ENCODE measurements around the gene SH3RF3. TPM values are rescaled to one million over a fixed set of nuclear protein-coding genes. Genes with fewer than 3 reads are reported as not detected.

Gene SH3RF3
- total and polyA plus RNA-seq, 10 of the 15 experiments (the other 5 are each of a cell fraction or from before 2014, with no cell fraction given), result 0.08 to 8.8 (median 2.3) TPM

DNA sequence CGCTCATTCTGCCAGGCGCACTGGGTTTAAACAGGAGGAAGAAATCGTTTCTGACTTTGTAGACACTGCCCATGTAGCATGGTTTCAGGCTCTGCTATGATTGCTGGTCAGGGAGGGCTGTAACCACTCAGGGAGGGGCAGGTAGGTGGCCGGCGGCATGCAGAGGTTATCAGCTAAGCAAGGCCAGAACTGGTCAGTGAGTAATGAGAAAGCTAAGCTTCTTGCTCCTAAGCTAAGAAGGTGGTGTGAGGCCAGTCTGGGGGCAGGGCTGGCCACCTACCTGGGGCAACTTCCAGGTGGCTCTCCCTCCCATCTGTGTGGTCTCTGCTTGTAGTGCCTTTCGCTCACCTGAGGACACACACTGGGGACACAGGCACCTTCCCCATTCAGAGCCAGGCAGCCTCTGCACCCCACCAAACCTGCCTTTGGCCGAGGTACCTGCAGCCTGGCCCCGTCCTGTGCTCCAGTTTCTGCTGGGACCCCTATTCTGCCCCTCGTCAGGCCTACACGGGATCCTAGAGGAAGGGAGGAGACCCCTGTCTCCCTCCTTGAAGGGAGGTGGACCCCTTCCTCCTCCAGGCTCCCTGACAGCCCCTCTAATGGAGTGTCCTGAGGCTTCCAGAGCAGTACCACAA lies 288.8 kb downstream of the SH3RF3 start (continued):
- TF ChIP-seq SMC3 (IDR thresholded peaks at IDR 0.05; ENCODE audit: borderline replicate concordance, low read length), result no peak
- TF ChIP-seq NFIC (IDR thresholded peaks at IDR 0.05; ENCODE audit: low read depth, low read length), result no peak
- TF ChIP-seq CEBPB (IDR thresholded peaks at IDR 0.05; ENCODE audit: borderline replicate concordance in 1 of 2, low read depth in 2 of 2, low read length in 2 of 2), result no peak
- TF ChIP-seq ZNF622 (IDR thresholded peaks at IDR 0.05), result no peak
- TF ChIP-seq GABPA (IDR thresholded peaks at IDR 0.05; ENCODE audit: low read depth), result no peak

DNA sequence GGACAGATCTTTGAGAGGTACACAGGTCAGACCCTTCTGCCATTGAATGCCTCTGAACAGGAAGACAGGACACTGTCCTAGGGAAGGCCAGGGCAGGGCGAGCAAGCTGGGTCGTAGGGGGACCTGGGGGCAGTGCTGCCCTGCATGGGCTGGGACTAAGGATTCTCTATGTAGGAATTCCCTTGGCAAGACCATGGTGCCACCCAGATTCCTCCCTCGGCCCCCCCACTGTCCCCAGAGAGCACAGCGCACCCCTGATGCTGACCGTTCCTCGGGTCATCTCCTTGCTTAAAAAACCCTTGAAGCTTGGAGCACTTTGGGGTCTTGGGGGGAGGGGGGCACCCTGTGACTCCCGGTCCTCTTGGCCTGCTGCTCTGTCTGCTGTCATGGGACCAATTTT lies 289.7 kb downstream of the SH3RF3 start:
- no peak for FAIRE-seq
- TF ChIP-seq, protein P1, sequence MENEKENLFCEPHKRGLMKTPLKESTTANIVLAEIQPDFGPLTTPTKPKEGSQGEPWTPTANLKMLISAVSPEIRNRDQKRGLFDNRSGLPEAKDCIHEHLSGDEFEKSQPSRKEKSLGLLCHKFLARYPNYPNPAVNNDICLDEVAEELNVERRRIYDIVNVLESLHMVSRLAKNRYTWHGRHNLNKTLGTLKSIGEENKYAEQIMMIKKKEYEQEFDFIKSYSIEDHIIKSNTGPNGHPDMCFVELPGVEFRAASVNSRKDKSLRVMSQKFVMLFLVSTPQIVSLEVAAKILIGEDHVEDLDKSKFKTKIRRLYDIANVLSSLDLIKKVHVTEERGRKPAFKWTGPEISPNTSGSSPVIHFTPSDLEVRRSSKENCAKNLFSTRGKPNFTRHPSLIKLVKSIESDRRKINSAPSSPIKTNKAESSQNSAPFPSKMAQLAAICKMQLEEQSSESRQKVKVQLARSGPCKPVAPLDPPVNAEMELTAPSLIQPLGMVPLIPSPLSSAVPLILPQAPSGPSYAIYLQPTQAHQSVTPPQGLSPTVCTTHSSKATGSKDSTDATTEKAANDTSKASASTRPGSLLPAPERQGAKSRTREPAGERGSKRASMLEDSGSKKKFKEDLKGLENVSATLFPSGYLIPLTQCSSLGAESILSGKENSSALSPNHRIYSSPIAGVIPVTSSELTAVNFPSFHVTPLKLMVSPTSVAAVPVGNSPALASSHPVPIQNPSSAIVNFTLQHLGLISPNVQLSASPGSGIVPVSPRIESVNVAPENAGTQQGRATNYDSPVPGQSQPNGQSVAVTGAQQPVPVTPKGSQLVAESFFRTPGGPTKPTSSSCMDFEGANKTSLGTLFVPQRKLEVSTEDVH (IDR thresholded peaks at IDR 0.05; ENCODE audit: low read depth, partially characterized antibody), result no peak
- TF ChIP-seq RFX5 (IDR thresholded peaks at IDR 0.05; ENCODE audit: low read depth, low read length), result no peak
- RAD21 ChIA-PET (ENCODE audit: unreplicated experiment), result no interaction called here
- no peak for DNase-seq (ENCODE audit: low read depth, low spot score)
- no peaks in the 10 kb centered on the region for H3K27me3 ChIP-seq (replicated peaks in 1 of 2; ENCODE audit: control insufficient read depth in 2 of 2, insufficient read depth in 2 of 2, low read length in 1 of 2)
- ATAC-seq, result no peak
- H2AFZ ChIP-seq (ENCODE audit: control insufficient read depth, low read depth, low read length), result no peak overlapping the region
- intact Hi-C loops (cut with micrococcal nuclease; ENCODE audit: unreplicated experiment), result no loop called here
- POLR2A ChIA-PET, result no interaction called here
- CTCF ChIA-PET, result interaction anchor here (1.1 kb wide), 1 partner anchor 267 kb away, joined by 3 read pairs; no protein-coding TSS in a partner anchor
- H4K20me1 ChIP-seq (ENCODE audit: control insufficient read depth, insufficient read depth), result no peaks in the 10 kb centered on the region; the same call in 1 of the 2 replicates
- no peak overlapping the region for H3K4me2 ChIP-seq (ENCODE audit: control insufficient read depth, insufficient read depth)
- no peak overlapping the region for H3K9ac ChIP-seq (ENCODE audit: control insufficient read depth, insufficient read depth, low read length)
- H3K36me3 ChIP-seq (ENCODE audit: control insufficient read depth in 2 of 2, insufficient read depth in 2 of 2, low read length in 1 of 2), result no peaks in the 10 kb centered on the region
- H3K79me2 ChIP-seq (ENCODE audit: control insufficient read depth, insufficient read depth, low read length), result no peaks in the 10 kb centered on the region
- no peak overlapping the region for H3K27ac ChIP-seq (ENCODE audit: control insufficient read depth, insufficient read depth)
- H3K9me3 ChIP-seq (replicated peaks; ENCODE audit: control insufficient read depth, insufficient read depth, low read length), result no peaks in the 10 kb centered on the region
- SMC1A ChIA-PET (ENCODE audit: uncharacterized antibody, unreplicated experiment), result interaction anchor here (2.2 kb wide), 1 partner anchor 11 kb away, joined by 7 read pairs; no protein-coding TSS in a partner anchor
- BruUV-seq (replicated peaks), result no TSS peak
- 22% methylated on average over 7 of the region's 7 CpGs for WGBS (ENCODE audit: insufficient coverage, insufficient replicate concordance, low lambda C conversion rate, missing lambda C conversion rate)
- H3K4me1 ChIP-seq (ENCODE audit: control insufficient read depth, insufficient read depth, low read length), result no peaks in the 10 kb centered on the region
- in situ Hi-C loops (cut with MboI), result no loop called here
- no peak overlapping the region for H3K4me3 ChIP-seq

All from GM12878 (cell line).